Nephron (organoid): Measurements from ENCODE around the gene TMEM51.

Experiments
- H3K27ac Mint-ChIP-seq, 3 experiments: 2 replicates each; pipeline ENCODE4 v1.8.0; 2020; ENCODE audit warnings: mixed read lengths in 3 of 3, mild to moderate bottlenecking in 2 of 3, moderate library complexity in 1 of 3
- H3K27me3 Mint-ChIP-seq: 2 replicates; pipeline ENCODE4 v1.8.0; 2021; ENCODE audit warnings: low read depth, mild to moderate bottlenecking, moderate library complexity, mixed read lengths
- H3K36me3 Mint-ChIP-seq: 2 replicates; pipeline ENCODE4 v1.8.0; 2020; ENCODE audit warnings: low read depth, mixed read lengths
- H3K4me1 Mint-ChIP-seq: 2 replicates; pipeline ENCODE4 v1.8.0; 2020; ENCODE audit warnings: mixed read lengths
- H3K4me3 Mint-ChIP-seq, 3 experiments: 2 replicates each; pipeline ENCODE4 v1.8.0; 2020; ENCODE audit warnings: mild to moderate bottlenecking in 3 of 3, mixed read lengths in 3 of 3, moderate library complexity in 2 of 3
- H3K9me3 Mint-ChIP-seq: 2 replicates; pipeline ENCODE4 v1.8.0; 2020; ENCODE audit warnings: mixed read lengths
- CTCF ChIP-seq, 3 experiments: fragments of 200-600 bp; sonication (generic); IDR thresholded peaks; one replicate each; pipeline ENCODE4 v1.5.0; 2021; ENCODE audit warnings: antibody characterized with exemption in 3 of 3; ENCODE audit not compliant: unreplicated experiment in 3 of 3

Gene TMEM51

GRCh38 chr1:15180945-15181523 is 27.5 kb downstream of the TMEM51 start:
- Mint-ChIP-seq H3K4me3 (no peak overlapping the region), H3K9me3 (no peaks in the 10 kb centered on the region), H3K27ac (peak overlapping the region in 1 of 3 experiments; percentile 42), H3K36me3 (no peaks in the 10 kb centered on the region), H3K4me1 (peaks cover 45% of the 10 kb centered on the region), H3K27me3 (peaks cover 7% of the 10 kb centered on the region)
- TF ChIP-seq CTCF (IDR thresholded peaks at IDR 0.05; ENCODE audit: unreplicated experiment in 3 of 3), result no peak

- Mint-ChIP-seq H3K27ac (peak overlapping the region in 1 of 3 experiments; percentile 42), H3K4me1 (peaks cover 48% of the 10 kb centered on the region), H3K36me3 (no peaks in the 10 kb centered on the region), H3K9me3 (no peaks in the 10 kb centered on the region), H3K4me3 (no peak overlapping the region), H3K27me3 (peaks cover 9% of the 10 kb centered on the region)
- TF ChIP-seq CTCF (IDR thresholded peaks at IDR 0.05; ENCODE audit: unreplicated experiment in 3 of 3), result no peak
Measured at GRCh38 chr1:15181564-15181963, 28.0 kb downstream of the TMEM51 start.

GRCh38 chr1:15184436-15185241 is 31.1 kb downstream of the TMEM51 start:
- H3K27me3 Mint-ChIP-seq, result peaks cover 10% of the 10 kb centered on the region
- H3K36me3 Mint-ChIP-seq, result no peaks in the 10 kb centered on the region
- H3K4me1 Mint-ChIP-seq, result peaks cover 39% of the 10 kb centered on the region
- no peak overlapping the region for H3K27ac Mint-ChIP-seq
- no peak overlapping the region for H3K4me3 Mint-ChIP-seq
- H3K9me3 Mint-ChIP-seq, result no peaks in the 10 kb centered on the region
- no peak for TF ChIP-seq CTCF (IDR thresholded peaks at IDR 0.05; ENCODE audit: unreplicated experiment in 3 of 3)

GRCh38 chr1:15185617-15186016 is 32.1 kb downstream of the TMEM51 start:
- H3K36me3 Mint-ChIP-seq, result no peaks in the 10 kb centered on the region
- no peak for TF ChIP-seq CTCF (IDR thresholded peaks at IDR 0.05; ENCODE audit: unreplicated experiment in 3 of 3)
- H3K4me1 Mint-ChIP-seq, result peaks cover 38% of the 10 kb centered on the region
- H3K9me3 Mint-ChIP-seq, result no peaks in the 10 kb centered on the region
- H3K27me3 Mint-ChIP-seq, result peaks cover 10% of the 10 kb centered on the region
- H3K27ac Mint-ChIP-seq, result no peak overlapping the region
- no peak overlapping the region for H3K4me3 Mint-ChIP-seq

DNA sequence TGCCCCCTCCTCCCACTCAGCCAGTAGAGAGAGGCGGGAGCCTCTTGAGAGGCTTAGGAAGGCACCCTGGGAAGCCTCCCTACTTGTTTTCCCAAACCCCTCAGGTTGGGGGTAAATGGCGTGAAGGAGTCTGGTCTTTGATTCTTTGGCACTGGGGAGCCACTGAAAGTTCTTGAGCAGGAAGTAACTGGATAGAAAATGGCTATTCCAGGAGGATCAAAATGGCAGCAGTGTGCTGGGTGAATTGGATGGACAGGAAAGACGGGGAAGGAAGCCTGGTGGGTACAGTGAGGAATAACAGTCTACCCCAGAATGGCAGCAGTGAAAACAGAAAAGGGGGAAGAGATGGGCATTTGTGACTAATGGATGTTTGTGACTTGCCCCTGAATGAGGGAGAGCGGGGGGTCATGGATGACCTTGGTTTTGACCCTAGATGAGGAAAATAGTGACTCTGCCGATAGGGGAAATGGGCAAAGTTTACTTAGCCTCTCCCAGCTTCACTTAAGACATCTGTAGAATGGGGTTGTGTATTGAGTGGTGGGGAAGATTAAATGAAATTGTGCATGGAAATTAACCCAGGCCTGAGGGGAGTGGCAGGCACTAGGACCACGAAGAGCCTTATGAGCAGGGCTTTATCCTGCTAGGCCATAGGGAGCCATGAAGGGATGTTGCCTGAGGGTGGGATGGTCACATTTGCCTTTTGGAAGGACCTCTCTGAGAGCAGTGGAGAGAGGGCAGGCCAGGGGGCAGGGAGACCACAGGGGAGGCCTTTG is 32.7 kb downstream of the TMEM51 start:
- no peak for TF ChIP-seq CTCF (IDR thresholded peaks at IDR 0.05; ENCODE audit: unreplicated experiment in 3 of 3)
- no peak overlapping the region for H3K4me3 Mint-ChIP-seq
- H3K27me3 Mint-ChIP-seq, result peaks cover 10% of the 10 kb centered on the region
- H3K36me3 Mint-ChIP-seq, result no peaks in the 10 kb centered on the region
- H3K9me3 Mint-ChIP-seq, result no peaks in the 10 kb centered on the region
- peak overlapping the region in 2 of 3 experiments; percentile 45 to 54 for H3K27ac Mint-ChIP-seq
- H3K4me1 Mint-ChIP-seq, result peaks cover 38% of the 10 kb centered on the region
